ENCODE results near the gene ZNF383.
A peak's percentile ranks its signal among the peaks of the same experiment; 100 is the strongest.
"Not testable (repeated sequence)": the region's sequence is repeated elsewhere in the genome, so short reads cannot be mapped to it uniquely, and the experiment has no call there.

ZNF383 gene

DNA sequence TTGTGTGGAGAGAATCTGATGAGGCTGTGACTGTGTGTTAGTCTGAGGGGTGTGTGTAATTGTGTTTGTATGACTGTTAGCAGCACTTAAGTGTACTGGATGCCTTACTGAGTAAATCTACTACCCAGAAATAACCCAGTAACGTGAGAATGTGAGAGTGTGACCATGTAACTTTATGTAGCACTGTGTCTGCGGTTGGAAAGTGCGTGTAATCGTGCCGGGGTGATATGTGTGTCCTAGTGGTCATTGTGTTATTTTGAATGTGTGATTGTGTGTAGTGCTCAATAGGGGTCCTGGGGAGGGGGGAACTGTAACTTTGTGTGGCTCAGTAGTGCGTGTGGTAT lies 550 bp downstream of the ZNF383 start:
- H3K9ac ChIP-seq (ENCODE audit: insufficient read length, low read depth) = peak overlapping the region; percentile 88
- H3K9me3 ChIP-seq (ENCODE audit: insufficient read depth, low read length) = no peaks in the 10 kb centered on the region
- H3K4me3 ChIP-seq (ENCODE audit: insufficient read length, low read depth) = peak overlapping the region; percentile 82
- no peak for DNase-seq (ENCODE audit: low read depth, low spot score)
- H3K27me3 ChIP-seq (ENCODE audit: insufficient read depth, insufficient read length) = no peaks in the 10 kb centered on the region
- TF ChIP-seq SUZ12 (IDR thresholded peaks at IDR 0.05; ENCODE audit: extremely low read depth, insufficient read depth, insufficient read length) (no peak), ZNF274 (IDR thresholded peaks at IDR 0.05; ENCODE audit: low read depth, low read length) (no peak), YY1 (IDR thresholded peaks at IDR 0.05; ENCODE audit: insufficient read depth, insufficient read length) (no peak)
- H3K36me3 ChIP-seq (ENCODE audit: insufficient read depth, insufficient read length, low read length) = peaks cover 16% of the 10 kb centered on the region
- no peaks in the 10 kb centered on the region for H3K4me1 ChIP-seq (ENCODE audit: insufficient read depth, insufficient read length)

DNA sequence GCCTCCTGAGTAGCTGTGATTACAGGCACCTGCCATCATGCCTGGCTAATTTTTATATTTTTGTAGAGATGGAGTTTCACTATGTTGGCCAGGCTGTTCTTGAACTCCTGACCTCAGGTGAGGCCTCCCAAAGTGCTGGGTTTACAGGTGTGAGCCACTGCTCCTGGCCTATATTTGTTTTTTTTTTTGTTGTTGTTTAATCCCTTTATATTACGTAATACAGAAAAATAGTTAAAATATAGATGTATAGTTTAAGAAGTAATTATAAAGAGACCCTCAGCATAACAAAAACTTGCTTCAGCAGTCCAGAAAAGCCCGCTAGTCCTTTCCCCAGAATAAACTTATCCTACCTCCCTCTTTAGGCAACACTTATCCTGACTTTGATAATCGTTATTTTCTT lies 2.4 kb downstream of the ZNF383 start:
- no peak for DNase-seq (ENCODE audit: low read depth, low spot score)
- H3K4me1 ChIP-seq (ENCODE audit: insufficient read depth, insufficient read length) = no peaks in the 10 kb centered on the region
- H3K4me3 ChIP-seq (ENCODE audit: insufficient read length, low read depth) = no peak overlapping the region
- no peak overlapping the region for H3K9ac ChIP-seq (ENCODE audit: insufficient read length, low read depth)
- H3K27me3 ChIP-seq (ENCODE audit: insufficient read depth, insufficient read length) = no peaks in the 10 kb centered on the region
- H3K9me3 ChIP-seq (ENCODE audit: insufficient read depth, low read length) = no peaks in the 10 kb centered on the region
- TF ChIP-seq YY1 (IDR thresholded peaks at IDR 0.05; ENCODE audit: insufficient read depth, insufficient read length) (no peak), ZNF274 (IDR thresholded peaks at IDR 0.05; ENCODE audit: low read depth, low read length) (no peak), SUZ12 (IDR thresholded peaks at IDR 0.05; ENCODE audit: extremely low read depth, insufficient read depth, insufficient read length) (no peak)
- H3K36me3 ChIP-seq (ENCODE audit: insufficient read depth, insufficient read length, low read length) = peaks cover 16% of the 10 kb centered on the region

DNA sequence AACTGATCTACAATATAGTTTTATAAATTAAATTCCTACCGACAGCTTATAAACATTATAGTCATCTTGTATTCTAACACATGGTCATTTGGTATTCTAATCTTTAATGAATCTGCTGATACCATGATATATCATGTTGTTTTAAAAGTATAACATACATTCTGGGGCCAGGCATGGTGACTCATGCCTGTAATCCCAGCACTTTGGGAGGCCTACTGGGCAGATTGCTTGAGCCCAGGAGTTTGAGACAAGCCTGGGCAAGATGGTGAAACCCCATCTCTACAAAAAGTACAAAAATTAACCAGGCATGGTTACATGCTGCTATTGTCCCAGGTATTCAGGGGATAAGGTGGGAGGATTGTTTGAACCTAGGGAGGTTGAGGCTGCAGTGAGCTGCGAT lies 3.1 kb downstream of the ZNF383 start:
- H3K9me3 ChIP-seq (ENCODE audit: insufficient read depth, low read length) = no peaks in the 10 kb centered on the region
- TF ChIP-seq SUZ12 (IDR thresholded peaks at IDR 0.05; ENCODE audit: extremely low read depth, insufficient read depth, insufficient read length) = no peak
- TF ChIP-seq YY1 (IDR thresholded peaks at IDR 0.05; ENCODE audit: insufficient read depth, insufficient read length) = no peak
- no peak for TF ChIP-seq ZNF274 (IDR thresholded peaks at IDR 0.05; ENCODE audit: low read depth, low read length)
- DNase-seq (ENCODE audit: low read depth, low spot score) = no peak
- peaks cover 16% of the 10 kb centered on the region for H3K36me3 ChIP-seq (ENCODE audit: insufficient read depth, insufficient read length, low read length)
- H3K4me1 ChIP-seq (ENCODE audit: insufficient read depth, insufficient read length) = no peaks in the 10 kb centered on the region
- no peaks in the 10 kb centered on the region for H3K27me3 ChIP-seq (ENCODE audit: insufficient read depth, insufficient read length)
- no peak overlapping the region for H3K9ac ChIP-seq (ENCODE audit: insufficient read length, low read depth)
- H3K4me3 ChIP-seq (ENCODE audit: insufficient read length, low read depth) = no peak overlapping the region

DNA sequence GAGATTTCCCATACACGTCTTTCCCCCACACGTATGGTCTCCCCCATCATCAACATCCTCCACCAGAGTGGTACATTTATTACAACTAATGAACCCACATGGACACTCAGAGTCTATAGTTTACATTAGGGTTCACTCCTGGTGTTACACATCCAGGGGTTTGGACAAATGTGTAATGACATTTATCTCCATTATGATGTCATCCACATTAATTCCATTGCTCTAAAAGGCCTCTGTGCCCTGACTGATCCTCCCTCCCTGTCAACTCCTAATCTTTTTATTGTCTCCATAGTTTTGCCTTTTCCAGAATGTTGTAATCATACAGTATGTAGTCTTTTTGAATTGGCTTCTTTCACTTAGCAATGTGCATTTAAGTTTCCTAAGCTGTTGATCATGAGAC lies 8.2 kb downstream of the ZNF383 start:
- peaks cover 27% of the 10 kb centered on the region for H3K36me3 ChIP-seq (ENCODE audit: insufficient read depth, insufficient read length, low read length)
- no peak for DNase-seq (ENCODE audit: low read depth, low spot score)
- no peaks in the 10 kb centered on the region for H3K27me3 ChIP-seq (ENCODE audit: insufficient read depth, insufficient read length)
- TF ChIP-seq SUZ12 (IDR thresholded peaks at IDR 0.05; ENCODE audit: extremely low read depth, insufficient read depth, insufficient read length) (no peak), YY1 (IDR thresholded peaks at IDR 0.05; ENCODE audit: insufficient read depth, insufficient read length) (no peak), ZNF274 (IDR thresholded peaks at IDR 0.05; ENCODE audit: low read depth, low read length) (no peak)
- H3K4me1 ChIP-seq (ENCODE audit: insufficient read depth, insufficient read length) = no peaks in the 10 kb centered on the region
- H3K9ac ChIP-seq (ENCODE audit: insufficient read length, low read depth) = no peak overlapping the region
- H3K4me3 ChIP-seq (ENCODE audit: insufficient read length, low read depth) = no peak overlapping the region
- H3K9me3 ChIP-seq (ENCODE audit: insufficient read depth, low read length) = no peaks in the 10 kb centered on the region

DNA sequence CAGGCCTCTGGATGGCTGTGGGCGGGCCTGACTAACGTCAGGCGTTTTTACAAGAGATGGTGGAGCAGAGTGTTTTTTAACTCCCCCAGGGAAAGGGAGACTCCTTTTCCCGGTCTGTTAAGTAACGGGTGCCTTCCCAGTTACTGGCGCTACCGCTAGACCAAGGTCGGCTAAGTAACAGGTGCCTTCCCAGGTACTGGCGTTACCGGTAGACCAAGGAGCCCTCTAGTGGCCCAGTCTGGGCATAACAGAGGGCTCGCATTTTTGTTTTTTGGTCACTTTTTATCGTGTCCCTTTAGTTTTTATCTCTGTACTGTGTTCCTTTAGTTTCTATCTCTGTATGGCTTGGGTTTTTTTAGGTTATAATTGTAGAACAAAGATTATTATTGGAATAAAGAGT lies 10.0 kb downstream of the ZNF383 start:
- no peaks in the 10 kb centered on the region for H3K9me3 ChIP-seq (ENCODE audit: insufficient read depth, low read length)
- H3K27me3 ChIP-seq (ENCODE audit: insufficient read depth, insufficient read length) = no peaks in the 10 kb centered on the region
- H3K4me3 ChIP-seq (ENCODE audit: insufficient read length, low read depth) = no peak overlapping the region
- no peak for TF ChIP-seq ZNF274 (IDR thresholded peaks at IDR 0.05; ENCODE audit: low read depth, low read length)
- no peak for TF ChIP-seq SUZ12 (IDR thresholded peaks at IDR 0.05; ENCODE audit: extremely low read depth, insufficient read depth, insufficient read length)
- no peak for TF ChIP-seq YY1 (IDR thresholded peaks at IDR 0.05; ENCODE audit: insufficient read depth, insufficient read length)
- DNase-seq (ENCODE audit: low read depth, low spot score) = no peak
- no peak overlapping the region for H3K9ac ChIP-seq (ENCODE audit: insufficient read length, low read depth)
- peaks cover 25% of the 10 kb centered on the region for H3K36me3 ChIP-seq (ENCODE audit: insufficient read depth, insufficient read length, low read length)
- no peaks in the 10 kb centered on the region for H3K4me1 ChIP-seq (ENCODE audit: insufficient read depth, insufficient read length)

DNA sequence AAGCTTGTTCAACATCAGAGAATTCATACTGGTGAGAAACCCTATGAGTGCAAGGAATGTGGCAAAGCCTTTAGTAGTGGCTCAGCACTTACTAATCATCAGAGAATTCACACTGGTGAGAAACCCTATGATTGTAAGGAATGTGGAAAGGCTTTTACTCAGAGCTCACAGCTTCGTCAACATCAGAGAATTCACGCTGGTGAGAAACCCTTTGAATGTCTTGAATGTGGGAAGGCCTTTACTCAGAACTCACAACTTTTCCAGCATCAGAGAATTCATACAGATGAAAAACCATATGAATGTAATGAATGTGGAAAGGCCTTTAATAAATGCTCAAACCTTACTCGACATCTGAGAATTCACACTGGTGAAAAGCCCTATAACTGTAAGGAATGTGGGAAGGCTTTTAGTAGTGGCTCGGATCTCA lies 25.2 kb downstream of the ZNF383 start:
- TF ChIP-seq ZNF274 (IDR thresholded peaks at IDR 0.05; ENCODE audit: low read depth, low read length) (peak; percentile 98), YY1 (IDR thresholded peaks at IDR 0.05; ENCODE audit: insufficient read depth, insufficient read length) (no peak)
- DNase-seq (ENCODE audit: low read depth, low spot score) = no peak
- no peaks in the 10 kb centered on the region for H3K27me3 ChIP-seq (ENCODE audit: insufficient read depth, insufficient read length)

DNA sequence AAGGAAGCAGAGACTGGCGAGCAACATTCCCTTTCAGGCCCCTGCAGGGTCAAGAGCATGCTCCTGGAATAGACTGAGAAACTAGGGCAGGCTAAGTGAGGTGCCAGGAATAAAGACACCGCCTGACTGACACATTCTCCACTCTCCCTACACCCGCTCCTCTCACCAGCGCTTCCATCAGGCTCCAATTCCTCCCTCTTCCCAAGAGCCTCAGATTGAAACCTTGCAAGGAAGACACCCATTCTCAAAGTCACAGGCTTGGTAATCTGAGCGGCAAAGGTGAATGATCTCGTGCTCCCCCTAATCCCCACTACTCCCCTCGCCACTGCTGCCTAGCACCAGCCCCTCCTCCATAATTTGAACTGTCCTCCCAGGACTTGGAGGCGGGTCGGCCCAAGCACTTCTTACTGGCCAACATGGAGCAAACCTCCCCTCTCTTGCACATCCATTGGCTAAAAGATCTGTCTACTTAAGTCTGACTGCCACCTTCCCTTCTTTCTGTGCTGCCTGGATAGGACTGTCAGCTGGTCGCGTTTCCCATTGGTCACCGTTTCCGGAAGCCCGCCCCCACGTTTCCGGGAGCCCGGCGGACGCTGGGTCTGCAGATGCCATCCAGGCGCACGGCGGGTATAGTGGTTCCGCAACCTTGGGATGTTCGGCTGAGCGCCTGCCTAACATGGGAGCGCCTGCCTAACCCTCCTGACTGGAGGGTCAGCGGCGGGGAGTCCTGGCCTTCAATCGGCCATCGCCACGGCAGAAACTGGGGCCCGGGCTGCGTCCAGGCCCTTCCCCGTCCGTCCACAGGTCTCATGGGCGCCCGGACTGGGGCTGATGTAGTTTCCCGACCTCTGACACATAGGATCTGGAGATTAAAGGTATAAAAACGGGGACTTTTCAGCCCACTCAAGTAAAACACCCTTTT lies 33.6 kb downstream of the ZNF383 start:
- Histone ChIP-seq H3K4me1 (ENCODE audit: insufficient read depth, insufficient read length) (no peaks in the 10 kb centered on the region), H3K4me3 (ENCODE audit: insufficient read length, low read depth) (peak overlapping the region; percentile 88), H3K9ac (ENCODE audit: insufficient read length, low read depth) (peak overlapping the region; percentile 96), H3K27me3 (ENCODE audit: insufficient read depth, insufficient read length) (no peaks in the 10 kb centered on the region), H3K36me3 (ENCODE audit: insufficient read depth, insufficient read length, low read length) (peaks cover 25% of the 10 kb centered on the region), H3K9me3 (ENCODE audit: insufficient read depth, low read length) (peaks cover 9% of the 10 kb centered on the region)
- TF ChIP-seq YY1 (IDR thresholded peaks at IDR 0.05; ENCODE audit: insufficient read depth, insufficient read length) (no peak), ZNF274 (IDR thresholded peaks at IDR 0.05; ENCODE audit: low read depth, low read length) (no peak), SUZ12 (IDR thresholded peaks at IDR 0.05; ENCODE audit: extremely low read depth, insufficient read depth, insufficient read length) (no peak)
- peak; percentile 93 for DNase-seq (ENCODE audit: low read depth, low spot score)

More for the DNA sequence above, 25.2 kb downstream of the ZNF383 start:
- peaks cover 50% of the 10 kb centered on the region for H3K36me3 ChIP-seq (ENCODE audit: insufficient read depth, insufficient read length, low read length)
- peaks cover 92% of the 10 kb centered on the region for H3K9me3 ChIP-seq (ENCODE audit: insufficient read depth, low read length)
- no peaks in the 10 kb centered on the region for H3K4me1 ChIP-seq (ENCODE audit: insufficient read depth, insufficient read length)
- no peak overlapping the region for H3K4me3 ChIP-seq (ENCODE audit: insufficient read length, low read depth)
- H3K9ac ChIP-seq (ENCODE audit: insufficient read length, low read depth) = no peak overlapping the region

DNA sequence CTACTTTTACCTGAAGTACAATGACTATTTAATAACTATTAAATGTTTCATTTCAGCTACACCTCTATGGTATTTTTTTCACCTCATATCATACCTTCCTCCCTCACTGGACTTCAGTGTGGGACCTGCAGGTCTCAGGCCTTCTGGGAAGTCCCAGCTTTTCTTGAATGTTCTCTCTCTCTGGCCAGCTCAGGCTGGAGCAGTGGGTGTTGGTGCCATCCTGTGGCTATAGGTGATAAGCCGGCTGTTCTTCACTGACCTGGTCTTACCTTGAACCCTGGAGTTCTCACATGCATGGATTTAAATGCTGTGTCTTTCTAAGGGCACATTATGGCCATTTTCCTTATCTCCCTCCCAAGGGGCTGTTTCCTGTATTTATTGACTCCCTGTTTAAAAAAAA lies 45.0 kb downstream of the ZNF383 start:
- not testable (repeated sequence) for H3K9me3 ChIP-seq (ENCODE audit: insufficient read depth, low read length); H3K4me3 ChIP-seq (ENCODE audit: insufficient read length, low read depth); H3K9ac ChIP-seq (ENCODE audit: insufficient read length, low read depth); H3K4me1 ChIP-seq (ENCODE audit: insufficient read depth, insufficient read length); DNase-seq (ENCODE audit: low read depth, low spot score); H3K27me3 ChIP-seq (ENCODE audit: insufficient read depth, insufficient read length)
- H3K36me3 ChIP-seq (ENCODE audit: insufficient read depth, insufficient read length, low read length) = peaks cover 12% of the 10 kb centered on the region

DNA sequence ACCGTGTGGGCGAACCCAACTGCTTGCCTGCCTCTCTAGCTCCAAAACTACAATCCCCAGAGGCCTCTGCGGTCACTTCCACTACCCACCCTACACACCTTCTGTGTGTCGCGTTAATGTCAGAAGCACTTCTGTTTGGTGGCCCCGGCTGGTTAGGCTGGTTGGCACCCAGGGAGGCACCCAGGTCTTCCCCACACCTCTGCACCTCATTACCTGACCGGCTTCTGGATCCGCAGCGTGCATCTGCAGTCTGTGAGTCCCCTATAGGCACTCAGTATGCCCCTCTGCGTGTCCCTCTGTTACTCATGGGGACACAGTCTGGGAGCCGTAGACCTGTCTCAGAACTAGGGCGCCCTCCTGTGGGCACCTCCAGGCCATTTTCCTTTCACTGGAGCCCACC lies 49.0 kb downstream of the ZNF383 start:
- not testable (repeated sequence) for H3K9ac ChIP-seq (ENCODE audit: insufficient read length, low read depth); DNase-seq (ENCODE audit: low read depth, low spot score)

DNA sequence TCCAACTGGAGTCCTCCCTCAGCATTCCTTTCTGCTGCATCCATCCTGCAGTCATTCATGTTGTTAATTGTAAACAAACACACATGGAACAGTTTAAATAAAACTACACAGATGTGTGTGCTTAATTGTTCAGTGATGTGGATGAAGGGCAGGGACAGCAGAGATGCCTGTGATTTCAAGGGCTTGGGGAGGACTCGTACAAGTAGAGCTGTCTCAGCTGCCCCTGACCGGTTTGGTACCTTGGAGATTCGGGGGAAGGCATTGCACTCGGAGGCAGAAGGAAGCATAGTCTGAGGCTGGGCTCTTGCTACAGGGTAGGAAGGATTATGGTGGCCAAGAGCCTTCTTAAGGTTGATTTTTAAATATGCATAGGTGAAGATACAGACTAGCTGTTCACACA lies 49.7 kb downstream of the ZNF383 start:
- H3K36me3 ChIP-seq (ENCODE audit: insufficient read depth, insufficient read length, low read length); H3K9ac ChIP-seq (ENCODE audit: insufficient read length, low read depth); H3K4me1 ChIP-seq (ENCODE audit: insufficient read depth, insufficient read length); H3K27me3 ChIP-seq (ENCODE audit: insufficient read depth, insufficient read length); H3K9me3 ChIP-seq (ENCODE audit: insufficient read depth, low read length); H3K4me3 ChIP-seq (ENCODE audit: insufficient read length, low read depth); DNase-seq (ENCODE audit: low read depth, low spot score): not testable (repeated sequence)

More for the DNA sequence above, 49.0 kb downstream of the ZNF383 start:
- H3K27me3 ChIP-seq (ENCODE audit: insufficient read depth, insufficient read length); H3K9me3 ChIP-seq (ENCODE audit: insufficient read depth, low read length); H3K4me1 ChIP-seq (ENCODE audit: insufficient read depth, insufficient read length); H3K36me3 ChIP-seq (ENCODE audit: insufficient read depth, insufficient read length, low read length); H3K4me3 ChIP-seq (ENCODE audit: insufficient read length, low read depth): not testable (repeated sequence)
